Esophagus muscularis mucosa (tissue), 4 donors: Measurements from ENCODE around the gene ACLY. TPM values are rescaled to one million over a fixed set of nuclear protein-coding genes. Genes with fewer than 3 reads are reported as not detected.
"Not testable (repeated sequence)": the region's sequence is repeated elsewhere in the genome, so short reads cannot be mapped to it uniquely, and the experiment has no call there.

Source experiments
- DNase-seq: peaks from one replicate; pipeline ENCODE4 v3.0.0-alpha.2; 2017; ENCODE audit errors: extremely low spot score
- H3K27ac ChIP-seq, 4 donors: fragments of 200-600 bp; sonication (generic); replicated peaks in 1 of 4; 1 replicate in 3 of 4; 2 replicates in 1 of 4; pipeline ENCODE4 v1.5.1; 2016 to 2019; ENCODE audit warnings: mild to moderate bottlenecking in 1 of 4
- H3K27me3 ChIP-seq, 4 donors: fragments of 200-600 bp; sonication (generic); one replicate each; pipeline versions ENCODE4 v1.5.1 to v1.6.0; 2016 to 2019
- H3K36me3 ChIP-seq, 4 donors: fragments of 200-600 bp; sonication (generic); one replicate each; pipeline ENCODE4 v1.5.1; 2016 to 2019
- H3K4me1 ChIP-seq, 4 donors: fragments of 200-600 bp; sonication (generic); one replicate each; pipeline ENCODE4 v1.5.1; 2016 to 2019
- H3K4me3 ChIP-seq, 4 donors: fragments of 200-600 bp; sonication (generic); 1 replicate in 2 of 4; 2 replicates in 2 of 4; pipeline ENCODE4 v1.5.1; 2016 to 2019; ENCODE audit warnings: mild to moderate bottlenecking in 4 of 4, moderate library complexity in 1 of 4
- H3K9me3 ChIP-seq, 4 donors: fragments of 200-600 bp; sonication (generic); 1 replicate in 3 of 4; 2 replicates in 1 of 4; pipeline ENCODE4 v1.5.1; 2016 to 2019
- CTCF ChIP-seq, 3 experiments: fragments of 200-600 bp in 2 of 3; fragments of 450-650 bp in 1 of 3; sonication (generic) in 2 of 3; IDR thresholded peaks; one replicate each; pipeline ENCODE4 v1.5.1; 2017 to 2019; ENCODE audit warnings: antibody characterized with exemption in 3 of 3, mild to moderate bottlenecking in 2 of 3, moderate library complexity in 1 of 3
- EP300 ChIP-seq: sonication (generic); formaldehyde crosslinking; IDR thresholded peaks from one replicate; pipeline ENCODE4 v1.6.1; 2017; ENCODE audit warnings: antibody characterized with exemption
- POLR2A ChIP-seq: fragments of 450-650 bp; IDR thresholded peaks from one replicate; pipeline ENCODE4 v1.6.1; 2017; ENCODE audit warnings: antibody characterized with exemption, moderate library complexity, mild to moderate bottlenecking, low read depth
- POLR2AphosphoS5 ChIP-seq, 2 donors: sonication (generic); formaldehyde crosslinking; IDR thresholded peaks; one replicate each; pipeline ENCODE4 v1.6.1; 2017; ENCODE audit warnings: antibody characterized with exemption in 2 of 2
- WGBS: methylation state at CpG from one replicate; pipeline ENCODE4 v1.1.5; 2018; 5-methylcytosine and 5-hydroxymethylcytosine counted together
- intact Hi-C: fragments of 100-400 bp; cut with DNase I; formaldehyde crosslinking; loops from one replicate; pipeline ENCODE4 v1.15.1; 2023
- total RNA-seq, 4 donors: library from RNA; depleted of rRNA; stranded (reverse); fragments of >200 nt; gene quantifications; one replicate each; pipeline versions ENCODE4 v1.1.0 to v1.2.1, GENCODE V29; 2016

ACLY gene
- total RNA-seq, 4 donors from 2014 or later, result 52.3 to 87.7 (median 71.3) TPM

- Histone ChIP-seq H3K4me1 (peaks cover 8 to 38% (median 24%) of the 10 kb centered on the region in 4 donors), H3K27ac (no peak overlapping the region), H3K36me3 (peaks cover 4 to 19% (median 9%) of the 10 kb centered on the region in 4 donors), H3K27me3 (no peaks in the 10 kb centered on the region), H3K4me3 (no peak overlapping the region), H3K9me3 (no peaks in the 10 kb centered on the region)
- intact Hi-C loops, result no loop called here
- TF ChIP-seq CTCF (IDR thresholded peaks at IDR 0.05), result no peak
- no peak for TF ChIP-seq POLR2A
- no peak for TF ChIP-seq POLR2AphosphoS5 (IDR thresholded peaks at IDR 0.05)
- TF ChIP-seq EP300, result no peak
- DNase-seq, result no peak
- 69% methylated on average over 4 of the region's 4 CpGs for WGBS
Measured at GRCh38 chr17:41849251-41849990, 69.3 kb downstream of the ACLY start.

- H3K27me3 ChIP-seq, result no peaks in the 10 kb centered on the region
- H3K4me3 ChIP-seq, result no peak overlapping the region
- DNase-seq, result no peak
- 53% methylated on average over 4 of the region's 4 CpGs for WGBS
- no peak overlapping the region for H3K27ac ChIP-seq
- peaks cover 1 to 13% (median 4%) of the 10 kb centered on the region in 4 donors for H3K36me3 ChIP-seq
- H3K9me3 ChIP-seq, result no peaks in the 10 kb centered on the region
- intact Hi-C loops, result no loop called here
- peaks cover 8 to 32% (median 24%) of the 10 kb centered on the region in 4 donors for H3K4me1 ChIP-seq
- TF ChIP-seq EP300, result no peak
- no peak for TF ChIP-seq POLR2A
- no peak for TF ChIP-seq CTCF (IDR thresholded peaks at IDR 0.05)
- TF ChIP-seq POLR2AphosphoS5 (IDR thresholded peaks at IDR 0.05), result no peak
Measured at GRCh38 chr17:41848788-41849187, 70.0 kb downstream of the ACLY start.

GRCh38 chr17:41844971-41845370 is 73.8 kb downstream of the ACLY start:
- H3K27me3 ChIP-seq, result no peaks in the 10 kb centered on the region
- peaks cover 7 to 20% (median 16%) of the 10 kb centered on the region in 4 donors for H3K4me1 ChIP-seq
- H3K27ac ChIP-seq, result no peak overlapping the region
- intact Hi-C loops, result no loop called here
- no peak for DNase-seq
- H3K9me3 ChIP-seq, result no peaks in the 10 kb centered on the region
- no peak for TF ChIP-seq POLR2A
- TF ChIP-seq EP300, result no peak
- no peak for TF ChIP-seq POLR2AphosphoS5 (IDR thresholded peaks at IDR 0.05)
- TF ChIP-seq CTCF (IDR thresholded peaks at IDR 0.05), result no peak
- WGBS, result 93% methylated on average over 6 of the region's 6 CpGs
- peaks cover 0 to 4% (median 0%) of the 10 kb centered on the region in 4 donors for H3K36me3 ChIP-seq
- no peak overlapping the region for H3K4me3 ChIP-seq

GRCh38 chr17:41840781-41841180 is 78.0 kb downstream of the ACLY start:
- H3K27me3 ChIP-seq, H3K36me3 ChIP-seq, H3K27ac ChIP-seq, intact Hi-C loops, DNase-seq, H3K4me3 ChIP-seq, H3K4me1 ChIP-seq, H3K9me3 ChIP-seq: not testable (repeated sequence)
- WGBS, result 93% methylated on average over 6 of the region's 6 CpGs

GRCh38 chr17:41839448-41839847 is 79.3 kb downstream of the ACLY start:
- H3K9me3 ChIP-seq, H3K27ac ChIP-seq, H3K4me3 ChIP-seq, H3K36me3 ChIP-seq, DNase-seq, intact Hi-C loops, H3K27me3 ChIP-seq: not testable (repeated sequence)
- peaks cover 11 to 19% (median 17%) of the 10 kb centered on the region in 4 donors for H3K4me1 ChIP-seq
- 98% methylated on average over 2 of the region's 2 CpGs for WGBS
